Measurements from ENCODE around the gene ASTN2.

GRCh38 chr9:117247266-117247665 is 167.6 kb downstream of the ASTN2 start:
- TF ChIP-seq POLR2AphosphoS5 (IDR thresholded peaks at IDR 0.05) (no peak), CTCF (IDR thresholded peaks at IDR 0.05) (peak in 1 of 4 experiments; percentile 34)
